Renal cortical epithelial cell (primary cell): Measurements from ENCODE around the gene CFAP119. TPM values are rescaled to one million over a fixed set of nuclear protein-coding genes. Genes with fewer than 3 reads are reported as not detected.

Source experiments
- DNase-seq: peaks from one replicate; pipeline ENCODE4 v3.0.0-alpha.2; 2011; ENCODE audit warnings: low read depth
- total RNA-seq: library from RNA; depleted of rRNA; stranded (reverse); fragments of >200 nt; gene quantifications from 2 replicates; pipeline ENCODE4 v1.2.3, GENCODE V29; 2014

Gene CFAP119
- total RNA-seq, 1 donor from 2014 or later = 2.7 TPM

DNA sequence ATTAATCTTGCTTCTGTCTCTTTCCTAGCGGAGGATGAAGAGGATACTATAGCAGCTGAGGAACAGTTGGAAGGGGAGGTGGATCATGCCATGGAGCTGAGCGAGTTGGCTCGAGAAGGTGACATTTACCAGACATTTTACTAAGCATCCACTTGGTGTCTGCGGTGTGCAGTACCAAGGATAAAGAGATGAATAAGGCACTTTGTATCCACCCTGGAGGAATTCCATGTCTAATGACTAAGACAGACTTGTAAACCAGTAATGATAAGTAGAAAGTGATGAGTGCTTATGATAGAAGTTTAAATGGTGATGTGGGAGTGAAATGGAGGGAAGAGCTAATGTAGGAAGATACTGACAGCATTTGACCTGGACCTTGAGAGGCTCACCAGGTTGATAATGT, 50.9 kb downstream of the CFAP119 start:
- DNase-seq = no peak

Other genes starting within 250 kb of the CFAP119 start
- gene ZNF768, start 235.5 kb downstream of the CFAP119 start, total RNA-seq = 22.4 and 24.0 TPM in 2 replicates
- 7.5 and 11.7 TPM in 2 replicates for gene ZNF747, start 227.2 kb downstream of the CFAP119 start, total RNA-seq
- 2.6 and 6.9 TPM in 2 replicates for gene ZNF764, start 203.7 kb downstream of the CFAP119 start, total RNA-seq
- 5.3 and 7.1 TPM in 2 replicates for gene ZNF688, start 190.3 kb downstream of the CFAP119 start, total RNA-seq
- 3.5 and 9.1 TPM in 2 replicates for gene ZNF785, start 176.4 kb downstream of the CFAP119 start, total RNA-seq
- gene ZNF689, start 151.7 kb downstream of the CFAP119 start, total RNA-seq = 4.0 and 4.5 TPM in 2 replicates
- 6.3 and 10.0 TPM in 2 replicates for gene PRR14, start 111.1 kb downstream of the CFAP119 start, total RNA-seq
- 7.5 and 20.6 TPM in 2 replicates for gene FBRS, start 103.6 kb downstream of the CFAP119 start, total RNA-seq
- gene SRCAP, start 62.9 kb downstream of the CFAP119 start, total RNA-seq = 14.4 and 74.0 TPM in 2 replicates
- 25.4 and 26.2 TPM in 2 replicates for gene PHKG2, start 13.6 kb downstream of the CFAP119 start, total RNA-seq
- 58.0 and 108 TPM in 2 replicates for gene RNF40, start 260 bp upstream of the CFAP119 start, total RNA-seq
- 6.4 and 22.1 TPM in 2 replicates for gene ZNF629, start 25.1 kb upstream of the CFAP119 start, total RNA-seq
- gene BCL7C, start 132.0 kb upstream of the CFAP119 start, total RNA-seq = 21.7 and 29.0 TPM in 2 replicates
- 2.1 and 4.7 TPM in 2 replicates for gene CTF1, start 134.6 kb upstream of the CFAP119 start, total RNA-seq
- gene FBXL19, start 161.5 kb upstream of the CFAP119 start, total RNA-seq = 25.7 and 34.3 TPM in 2 replicates
- 32.5 and 51.4 TPM in 2 replicates for gene ORAI3, start 187.0 kb upstream of the CFAP119 start, total RNA-seq
- 1.0 and 7.6 TPM in 2 replicates for gene SETD1A, start 195.7 kb upstream of the CFAP119 start, total RNA-seq
- 49.9 and 82.7 TPM in 2 replicates for gene HSD3B7, start 223.1 kb upstream of the CFAP119 start, total RNA-seq
- gene STX1B, start 248.6 kb upstream of the CFAP119 start, total RNA-seq = 0.80 TPM in 1 of 2 replicates, not detected in the other